SK-N-MC (cell line): ENCODE results near the gene CAPN1.
"Not testable (repeated sequence)": the region's sequence is repeated elsewhere in the genome, so short reads cannot be mapped to it uniquely, and the experiment has no call there.

Experiments
- EZH2 ChIP-seq: fragments of 200-600 bp; sonication (generic); IDR thresholded peaks from one replicate; pipeline ENCODE4 v1.6.1; 2017; ENCODE audit warnings: antibody characterized with exemption
- FOXP2 ChIP-seq: optimal IDR thresholded peaks from 2 replicates; pipeline ENCODE3; 2011; ENCODE audit warnings: mild to moderate bottlenecking, moderate library complexity; ENCODE audit not compliant: insufficient read depth; ENCODE audit errors: extremely low read length, control extremely low read depth
- POLR2AphosphoS5 ChIP-seq: IDR thresholded peaks from 2 replicates; pipeline ENCODE4 v1.6.1; 2012; ENCODE audit warnings: mild to moderate bottlenecking, low read depth, low read length, borderline replicate concordance

DNA sequence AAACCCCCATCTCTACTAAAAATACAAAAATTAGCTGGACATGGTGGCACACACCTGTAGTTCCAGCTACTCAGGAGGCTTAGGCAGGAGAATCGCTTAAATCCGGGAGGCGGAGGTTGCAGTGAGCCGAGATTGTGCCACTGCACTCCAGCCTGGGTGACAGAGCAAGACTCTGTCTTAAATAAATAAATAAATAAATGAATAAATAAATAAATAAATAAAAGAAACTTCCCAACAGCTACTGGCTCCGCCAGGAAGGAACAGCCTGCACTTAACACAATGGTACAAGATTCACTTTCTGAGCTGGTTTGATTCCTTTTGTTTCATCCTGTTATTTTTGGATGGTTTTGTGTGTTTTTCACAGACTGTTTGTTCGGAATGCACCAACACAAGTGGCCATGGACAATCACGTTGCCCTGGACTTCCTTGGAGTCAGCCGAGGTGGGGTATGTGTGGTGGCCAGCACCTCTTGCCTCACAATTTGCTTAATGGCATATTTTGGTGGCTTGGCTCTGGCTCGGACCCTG, 66.5 kb downstream of the CAPN1 start:
- TF ChIP-seq EZH2, POLR2AphosphoS5, FOXP2: not testable (repeated sequence)
